Breast epithelium (tissue), 4 donors: ENCODE measurements around the gene MT4. TPM values are rescaled to one million over a fixed set of nuclear protein-coding genes. Genes with fewer than 3 reads are reported as not detected.

ENCODE experiments used
- DNase-seq, 2 donors: peaks; one replicate each; pipeline ENCODE4 v3.0.0-alpha.2; 2019; ENCODE audit warnings: low spot score in 2 of 2
- H3K27ac ChIP-seq, 2 donors: fragments of 200-600 bp; sonication (generic) in 1 of 2; one replicate each; pipeline ENCODE4 v1.5.1; 2016 to 2019; ENCODE audit warnings: mild to moderate bottlenecking in 1 of 2
- H3K27me3 ChIP-seq, 2 donors: fragments of 200-600 bp; sonication (generic) in 1 of 2; one replicate each; pipeline versions ENCODE4 v1.5.1 to v1.6.0; 2017 to 2019; ENCODE audit warnings: control low read depth in 1 of 2, mild to moderate bottlenecking in 1 of 2
- H3K36me3 ChIP-seq: fragments of 200-600 bp; one replicate; pipeline ENCODE4 v1.5.1; 2019
- H3K4me1 ChIP-seq, 2 donors: fragments of 200-600 bp; sonication (generic); one replicate each; pipeline ENCODE4 v1.5.1; 2016 to 2019; ENCODE audit warnings: control low read depth in 1 of 2
- H3K4me3 ChIP-seq, 3 donors: fragments of 200-600 bp; sonication (generic); 1 replicate in 2 of 3; 2 replicates in 1 of 3; pipeline ENCODE4 v1.5.1; 2016 to 2019; ENCODE audit warnings: mild to moderate bottlenecking in 3 of 3, moderate library complexity in 2 of 3
- H3K9me3 ChIP-seq, 2 donors: fragments of 200-600 bp; sonication (generic) in 1 of 2; one replicate each; pipeline ENCODE4 v1.5.1; 2016 to 2019; ENCODE audit warnings: control low read depth in 1 of 2
- POLR2A ChIP-seq: fragments of 450-650 bp; IDR thresholded peaks from one replicate; pipeline ENCODE4 v1.6.1; 2016; ENCODE audit warnings: antibody characterized with exemption, mild to moderate bottlenecking, moderate library complexity
- POLR2AphosphoS5 ChIP-seq, 3 donors: sonication (generic); formaldehyde crosslinking; IDR thresholded peaks; one replicate each; pipeline ENCODE4 v1.6.1; 2017; ENCODE audit warnings: antibody characterized with exemption in 3 of 3
- intact Hi-C: fragments of 100-400 bp; cut with DNase I; formaldehyde crosslinking; loops from one replicate; pipeline ENCODE4 v1.15.1; 2023; ENCODE audit warnings: low total_unique reads
- total RNA-seq, 3 donors: library from RNA; depleted of rRNA; stranded (reverse); fragments of >200 nt; gene quantifications; one replicate each; pipeline ENCODE4 v1.1.0, GENCODE V29; 2016
- TF ChIP-seq, protein P1 (sequence below), 3 donors: fragments of 450-650 bp; IDR thresholded peaks; one replicate each; pipeline ENCODE4 v1.5.1; 2016 to 2017; ENCODE audit warnings: antibody characterized with exemption in 3 of 3, mild to moderate bottlenecking in 3 of 3, moderate library complexity in 3 of 3

Gene MT4
- total RNA-seq, 3 donors from 2014 or later = not detected

DNA sequence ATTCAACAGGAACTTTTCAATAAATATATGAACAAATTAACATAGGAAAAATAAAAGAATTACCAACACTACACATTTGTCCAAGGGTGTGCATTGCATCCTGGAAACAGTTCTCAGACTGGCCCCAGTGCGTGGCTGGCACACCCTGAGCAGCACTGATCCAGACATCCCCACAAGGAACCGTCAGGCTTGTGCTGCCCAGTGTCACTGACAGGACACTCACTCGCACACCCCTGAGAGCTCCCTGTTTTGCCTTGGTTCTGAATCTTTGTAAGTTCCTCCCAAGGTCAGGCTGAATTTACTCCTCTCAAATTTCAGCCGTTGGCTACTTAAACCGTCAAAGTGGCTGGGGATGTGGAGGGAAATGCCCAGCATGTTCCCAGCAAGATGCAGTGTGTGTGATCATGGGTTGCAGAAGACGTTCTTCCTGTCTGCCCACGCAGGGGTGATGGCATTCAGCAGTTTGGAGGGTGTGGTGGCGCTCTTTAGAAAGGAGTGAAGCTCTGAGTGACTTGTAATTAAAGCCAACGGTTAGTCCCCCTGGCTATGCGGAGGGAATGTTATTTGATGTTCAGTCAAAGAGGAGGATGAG is 45.2 kb downstream of the MT4 start:
- Histone ChIP-seq H3K27ac (peak overlapping the region; percentile 96 to 99), H3K4me1 (peaks cover 18 to 19% of the 10 kb centered on the region in 2 donors), H3K36me3 (no peaks in the 10 kb centered on the region), H3K27me3 (no peaks in the 10 kb centered on the region), H3K9me3 (no peaks in the 10 kb centered on the region), H3K4me3 (peak overlapping the region; percentile 78 to 86 (median 83))
- peak in 1 of 2 donors; percentile 91 for DNase-seq
- intact Hi-C loops = no loop called here
- TF ChIP-seq POLR2AphosphoS5 (IDR thresholded peaks at IDR 0.05) (peak in 2 of 3 donors; percentile 77 to 91), POLR2A (no peak)
- TF ChIP-seq, protein P1, sequence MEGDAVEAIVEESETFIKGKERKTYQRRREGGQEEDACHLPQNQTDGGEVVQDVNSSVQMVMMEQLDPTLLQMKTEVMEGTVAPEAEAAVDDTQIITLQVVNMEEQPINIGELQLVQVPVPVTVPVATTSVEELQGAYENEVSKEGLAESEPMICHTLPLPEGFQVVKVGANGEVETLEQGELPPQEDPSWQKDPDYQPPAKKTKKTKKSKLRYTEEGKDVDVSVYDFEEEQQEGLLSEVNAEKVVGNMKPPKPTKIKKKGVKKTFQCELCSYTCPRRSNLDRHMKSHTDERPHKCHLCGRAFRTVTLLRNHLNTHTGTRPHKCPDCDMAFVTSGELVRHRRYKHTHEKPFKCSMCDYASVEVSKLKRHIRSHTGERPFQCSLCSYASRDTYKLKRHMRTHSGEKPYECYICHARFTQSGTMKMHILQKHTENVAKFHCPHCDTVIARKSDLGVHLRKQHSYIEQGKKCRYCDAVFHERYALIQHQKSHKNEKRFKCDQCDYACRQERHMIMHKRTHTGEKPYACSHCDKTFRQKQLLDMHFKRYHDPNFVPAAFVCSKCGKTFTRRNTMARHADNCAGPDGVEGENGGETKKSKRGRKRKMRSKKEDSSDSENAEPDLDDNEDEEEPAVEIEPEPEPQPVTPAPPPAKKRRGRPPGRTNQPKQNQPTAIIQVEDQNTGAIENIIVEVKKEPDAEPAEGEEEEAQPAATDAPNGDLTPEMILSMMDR (IDR thresholded peaks at IDR 0.05) = no peak

DNA sequence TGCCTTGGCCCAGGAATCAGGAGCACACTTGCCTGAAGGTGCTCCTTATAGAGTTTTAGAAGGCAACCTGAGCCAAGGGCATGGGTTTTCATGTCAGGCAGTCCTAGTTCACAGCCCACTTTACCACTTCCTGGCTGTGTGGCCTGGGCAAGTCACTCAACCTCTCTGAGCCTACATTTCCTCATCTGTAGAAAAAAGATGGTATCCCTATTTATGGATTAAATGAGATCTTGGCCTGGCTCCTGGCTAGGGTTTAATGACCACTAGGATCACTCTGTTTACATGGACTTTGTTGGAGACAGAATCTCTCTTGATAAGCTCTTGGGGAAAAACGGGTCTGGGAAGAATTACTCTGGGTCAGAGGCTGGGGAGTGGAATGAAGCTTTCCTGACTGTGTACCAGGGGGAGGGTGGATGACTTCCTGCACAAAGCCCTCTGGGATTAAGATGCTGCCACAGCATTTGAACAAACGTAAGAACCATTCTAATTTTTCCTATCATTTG is 45.8 kb downstream of the MT4 start:
- H3K4me3 ChIP-seq = peak overlapping the region; percentile 78 to 86 (median 83)
- H3K4me1 ChIP-seq = peaks cover 15 to 17% of the 10 kb centered on the region in 2 donors
- H3K9me3 ChIP-seq = no peaks in the 10 kb centered on the region
- no peaks in the 10 kb centered on the region for H3K36me3 ChIP-seq
- H3K27me3 ChIP-seq = no peaks in the 10 kb centered on the region
- DNase-seq = no peak
- H3K27ac ChIP-seq = peak overlapping the region; percentile 96 to 99
- intact Hi-C loops = no loop called here
- TF ChIP-seq POLR2AphosphoS5 (IDR thresholded peaks at IDR 0.05) (no peak), POLR2A (no peak)
- TF ChIP-seq, protein P1 (IDR thresholded peaks at IDR 0.05) = no peak

DNA sequence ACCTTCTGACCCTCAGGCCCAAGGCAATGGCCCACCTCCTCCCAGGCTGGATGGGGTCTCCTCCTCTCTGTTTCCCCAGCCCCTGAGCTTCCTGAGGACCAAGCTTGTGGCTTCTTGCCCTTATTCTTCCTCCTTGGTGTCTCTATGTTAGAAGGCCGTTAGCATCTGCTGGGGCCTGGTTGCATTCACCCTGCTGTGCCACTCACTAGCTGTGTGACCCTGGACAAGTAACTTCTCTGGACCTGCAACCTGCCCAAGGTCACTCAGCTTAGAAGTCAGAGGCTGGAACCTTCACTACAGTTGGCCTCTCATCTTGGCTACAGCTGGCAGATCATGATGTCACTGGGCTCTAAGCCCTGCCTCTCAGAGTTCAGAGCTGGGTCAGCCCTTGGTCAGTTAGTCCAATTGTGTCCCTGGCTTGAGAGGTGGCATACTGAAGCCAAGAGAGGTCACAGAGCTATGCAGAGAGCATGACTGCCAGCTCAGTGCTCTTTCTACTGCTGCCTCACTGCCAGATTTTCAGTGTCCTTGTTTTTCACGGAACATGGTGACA is 46.5 kb downstream of the MT4 start:
- no peaks in the 10 kb centered on the region for H3K27me3 ChIP-seq
- no peaks in the 10 kb centered on the region for H3K9me3 ChIP-seq
- H3K4me3 ChIP-seq = peak overlapping the region in 2 of 3 donors; percentile 83 to 86
- peak overlapping the region; percentile 96 to 99 for H3K27ac ChIP-seq
- TF ChIP-seq POLR2A = no peak
- TF ChIP-seq POLR2AphosphoS5 (IDR thresholded peaks at IDR 0.05) = peak in 2 of 3 donors; percentile 33 to 53
- no peak for DNase-seq
- H3K36me3 ChIP-seq = no peaks in the 10 kb centered on the region
- intact Hi-C loops = no loop called here
- H3K4me1 ChIP-seq = peaks cover 10 to 12% of the 10 kb centered on the region in 2 donors

DNA sequence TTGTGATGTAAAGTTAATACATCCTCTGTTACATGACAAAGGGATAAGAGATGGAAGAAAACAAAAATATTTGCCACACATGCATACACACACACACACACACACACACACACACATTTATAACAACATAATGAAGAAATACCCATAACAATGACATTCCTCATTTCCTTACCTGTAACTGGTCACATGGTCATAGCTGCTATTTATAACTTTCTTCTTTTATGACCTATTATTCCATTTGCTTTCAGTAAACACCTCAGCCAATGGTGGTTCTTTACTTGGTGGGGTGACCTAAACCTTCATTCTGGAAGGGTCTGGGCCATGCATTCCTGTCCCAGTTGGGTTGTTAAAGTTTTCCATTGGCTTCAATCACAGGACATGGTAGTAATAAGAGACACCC is 48.8 kb downstream of the MT4 start:
- Histone ChIP-seq H3K36me3 (no peaks in the 10 kb centered on the region), H3K27ac (no peak overlapping the region), H3K4me3 (no peak overlapping the region), H3K27me3 (no peaks in the 10 kb centered on the region), H3K9me3 (no peaks in the 10 kb centered on the region), H3K4me1 (peaks cover 6 to 12% of the 10 kb centered on the region in 2 donors)
- DNase-seq = no peak
- intact Hi-C loops = no loop called here
- TF ChIP-seq POLR2A = no peak
- TF ChIP-seq, protein P1 (IDR thresholded peaks at IDR 0.05) = no peak
- TF ChIP-seq POLR2AphosphoS5 (IDR thresholded peaks at IDR 0.05) = no peak

DNA sequence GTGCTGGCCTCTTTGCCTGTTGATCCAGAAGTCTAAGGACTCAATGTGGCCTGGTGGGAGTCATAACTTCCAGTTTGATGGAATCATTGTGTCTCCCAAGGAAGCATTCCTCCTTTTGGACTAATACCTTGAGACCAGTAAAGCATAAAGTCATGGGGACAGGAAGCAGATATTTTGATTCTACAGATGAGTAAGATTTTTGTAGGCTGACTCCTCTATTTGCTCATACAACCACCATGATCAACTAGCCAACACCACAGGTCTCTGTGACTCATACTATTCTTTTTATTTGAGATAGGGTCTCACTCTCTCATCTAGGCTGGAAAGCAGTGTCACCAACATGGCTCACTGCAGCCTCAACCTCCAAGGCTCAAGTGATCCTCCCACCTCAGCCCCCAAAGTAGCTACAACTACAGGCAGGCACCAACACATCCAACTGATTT is 49.7 kb downstream of the MT4 start:
- Histone ChIP-seq H3K4me1 (peaks cover 6 to 12% of the 10 kb centered on the region in 2 donors), H3K27me3 (no peaks in the 10 kb centered on the region), H3K9me3 (no peaks in the 10 kb centered on the region), H3K4me3 (no peak overlapping the region), H3K36me3 (no peaks in the 10 kb centered on the region), H3K27ac (no peak overlapping the region)
- TF ChIP-seq, protein P1 (IDR thresholded peaks at IDR 0.05) = no peak
- TF ChIP-seq POLR2AphosphoS5 (IDR thresholded peaks at IDR 0.05) (no peak), POLR2A (no peak)
- intact Hi-C loops = no loop called here
- DNase-seq = no peak
